HG03354 (cell line): ENCODE data around the gene MVB12B.
A peak's percentile ranks its signal among the peaks of the same experiment; 100 is the strongest.

Experiments
- ATAC-seq: cut with Tn5 transposase; IDR thresholded peaks from one replicate; pipeline ENCODE4 v1.9.1; 2021; ENCODE audit warnings: mild to moderate bottlenecking; ENCODE audit not compliant: unreplicated experiment, poor library complexity, severe bottlenecking

The MVB12B gene

DNA sequence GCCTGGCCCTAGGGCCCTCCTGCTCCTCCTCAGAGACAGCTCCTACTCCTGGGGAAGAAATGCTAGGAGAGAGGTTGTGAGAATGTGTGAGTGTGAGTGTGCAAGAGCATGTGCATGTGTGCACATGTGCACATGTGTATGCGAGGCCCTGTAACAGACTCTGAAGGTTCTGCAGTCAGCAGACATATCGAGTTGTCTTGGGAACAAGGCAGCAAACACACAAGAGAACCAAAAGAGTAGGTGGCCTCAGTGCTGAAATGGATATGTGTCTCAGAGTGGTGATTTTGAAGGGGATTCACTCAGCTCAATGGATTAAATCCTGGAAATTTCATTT, 50.5 kb downstream of the MVB12B start:
- no peak for ATAC-seq

DNA sequence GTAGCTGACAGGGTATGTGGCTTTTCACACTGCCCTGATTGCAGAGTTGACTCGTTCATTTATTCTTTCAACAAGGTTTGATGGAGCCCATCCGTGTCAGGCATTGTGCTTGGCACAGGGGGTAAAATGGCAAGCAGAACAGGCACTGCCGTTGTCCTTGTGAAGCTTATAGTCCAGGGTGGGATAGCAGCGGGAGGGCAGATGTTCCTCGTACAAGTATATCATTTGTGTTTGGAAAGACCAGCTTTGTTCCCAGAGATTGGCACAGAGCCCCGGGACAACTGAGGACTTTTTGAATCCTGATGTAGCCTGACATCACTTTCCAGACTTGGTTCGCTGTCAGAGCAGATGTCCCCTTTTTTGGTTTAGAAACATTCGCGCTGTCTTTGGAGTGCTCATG, 50.9 kb downstream of the MVB12B start:
- ATAC-seq: no peak

DNA sequence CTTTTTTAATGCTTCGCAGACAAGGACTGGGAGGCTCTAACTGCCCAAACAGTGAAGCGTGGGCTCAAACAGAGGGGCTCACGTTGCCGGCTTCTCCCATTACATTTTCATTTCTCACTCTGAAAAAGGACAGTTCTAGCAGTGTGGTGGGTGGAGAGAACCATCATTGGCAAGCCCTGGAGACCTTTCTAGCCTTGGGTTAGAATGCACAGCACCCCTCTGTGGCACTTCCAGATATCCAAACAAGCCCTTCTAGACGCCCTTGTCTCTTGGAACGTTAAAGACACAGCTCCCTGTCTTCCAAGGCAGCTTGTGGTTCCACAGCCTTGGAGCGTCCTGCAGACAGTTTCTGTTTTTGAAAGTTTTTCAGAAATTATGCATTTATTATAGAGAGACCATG, 52.1 kb downstream of the MVB12B start:
- no peak for ATAC-seq

DNA sequence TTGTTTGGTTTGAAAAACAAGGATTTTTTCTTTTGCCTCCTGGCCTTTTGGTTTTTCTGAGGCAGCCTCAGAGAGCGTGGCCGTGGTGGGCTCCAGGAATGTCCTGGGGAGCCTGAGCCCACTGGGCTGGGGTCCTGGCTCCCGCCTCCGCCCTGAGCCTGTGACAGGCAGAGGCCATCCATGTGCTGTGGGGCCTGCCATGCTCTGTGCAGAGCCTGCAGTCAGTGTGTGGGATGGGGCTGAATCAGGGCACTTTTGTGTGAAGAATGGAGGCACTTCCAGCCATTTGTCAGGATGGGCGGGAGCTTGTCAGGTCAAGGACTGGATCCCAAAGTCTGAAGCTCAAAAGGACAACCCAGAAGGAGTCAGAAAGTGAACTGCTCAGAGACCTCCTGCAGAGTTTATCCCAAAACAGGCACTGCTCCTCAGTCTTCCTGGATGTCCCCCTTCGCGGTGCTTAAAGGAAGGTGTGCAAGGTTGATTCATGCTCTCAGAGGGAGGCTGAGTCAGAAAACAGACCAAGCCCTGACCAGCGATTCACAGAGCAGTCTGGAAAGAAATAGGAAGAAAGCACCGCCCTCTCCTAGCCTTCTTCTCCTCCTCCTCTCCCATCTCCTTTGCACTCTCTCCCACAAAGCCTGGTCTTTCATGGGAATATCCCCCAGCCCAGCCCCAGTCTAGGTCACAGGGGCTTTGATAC, 53.2 kb downstream of the MVB12B start:
- ATAC-seq: no peak

DNA sequence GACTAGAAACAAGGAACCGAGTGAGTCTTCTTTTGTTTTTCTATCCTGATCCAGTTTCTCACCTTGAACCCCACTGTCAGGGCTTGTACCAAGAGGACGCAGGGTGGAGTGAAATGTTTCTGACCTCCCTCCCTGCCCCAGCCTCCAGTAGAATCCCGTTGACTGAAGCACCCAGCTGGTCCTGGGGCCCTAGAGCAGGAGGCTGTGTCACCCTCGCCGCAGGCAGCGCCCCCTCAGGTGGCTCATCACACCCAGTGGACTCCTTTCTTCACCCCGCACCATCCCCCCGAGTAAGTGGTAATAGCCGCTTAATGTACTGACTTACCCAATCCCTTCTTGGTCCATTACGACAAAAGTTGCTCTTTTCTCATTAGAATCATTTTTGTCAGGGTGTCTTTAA, 53.8 kb downstream of the MVB12B start:
- no peak for ATAC-seq

DNA sequence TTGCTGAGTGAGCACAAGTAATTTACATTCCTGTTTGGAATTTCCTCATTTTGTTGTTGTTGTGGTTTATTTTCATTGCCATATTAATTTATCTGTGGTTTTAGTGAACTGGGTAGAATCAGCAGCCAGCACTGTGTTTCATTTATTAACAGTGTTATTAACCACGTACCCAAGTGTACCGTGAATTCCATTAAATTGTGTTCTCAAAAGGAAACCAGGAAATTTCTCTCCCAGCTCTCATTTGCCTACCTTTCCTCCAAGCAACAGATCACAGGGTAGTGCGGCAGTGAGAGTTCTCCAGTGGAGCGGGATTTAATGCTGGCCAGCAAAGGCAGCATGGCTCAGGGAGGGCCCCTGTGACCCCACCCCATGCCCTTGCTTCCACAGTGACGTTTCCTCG, 54.6 kb downstream of the MVB12B start:
- no peak for ATAC-seq

DNA sequence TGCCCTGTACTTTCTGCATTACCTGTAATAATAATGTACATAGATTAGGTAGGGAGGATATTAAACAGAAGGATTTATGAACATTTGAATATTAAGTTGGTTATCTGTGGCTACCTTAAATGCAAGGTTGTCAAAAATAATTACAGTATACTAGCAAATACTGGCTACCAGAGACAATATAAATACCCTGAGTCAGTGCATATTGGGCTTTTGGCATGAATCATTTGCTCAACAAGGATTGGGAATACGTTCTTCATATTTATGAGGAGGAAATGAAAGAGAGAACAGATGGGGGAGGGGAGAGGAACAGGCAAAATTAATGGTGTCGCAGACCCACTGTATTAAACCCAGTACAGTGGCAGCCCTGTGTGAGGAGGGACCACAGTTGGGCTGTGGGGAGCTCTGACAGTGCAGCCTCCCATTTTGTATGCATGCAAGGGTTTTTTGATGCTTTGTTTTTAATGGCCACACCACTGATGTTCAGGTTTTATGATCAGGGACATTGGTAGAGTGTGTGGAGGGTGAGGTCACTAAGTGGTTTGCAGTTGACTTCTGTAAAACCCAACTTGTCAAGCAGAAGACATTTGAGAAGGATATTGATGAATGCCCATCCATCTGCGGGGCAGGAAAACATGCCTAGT, 56.9 kb downstream of the MVB12B start:
- ATAC-seq: no peak

DNA sequence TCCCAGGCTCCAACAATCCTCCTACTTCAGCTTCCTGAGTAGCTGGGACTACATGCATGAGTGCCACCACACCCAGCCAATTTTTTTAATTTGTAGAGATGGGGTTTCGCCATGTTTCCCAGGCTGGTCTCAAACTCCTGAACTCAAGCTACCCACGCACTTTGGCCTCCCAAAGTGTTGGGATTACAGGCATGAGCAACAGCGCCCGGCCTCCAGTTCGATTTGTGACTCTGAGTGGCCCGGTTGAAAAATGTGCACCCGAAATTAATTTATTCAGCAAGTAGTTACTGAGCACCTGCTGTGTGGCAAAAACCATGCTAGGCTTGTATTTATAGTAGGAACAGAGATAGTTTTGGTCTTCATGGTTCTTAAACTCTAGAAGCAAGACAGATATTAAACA, 58.3 kb downstream of the MVB12B start:
- no peak for ATAC-seq

DNA sequence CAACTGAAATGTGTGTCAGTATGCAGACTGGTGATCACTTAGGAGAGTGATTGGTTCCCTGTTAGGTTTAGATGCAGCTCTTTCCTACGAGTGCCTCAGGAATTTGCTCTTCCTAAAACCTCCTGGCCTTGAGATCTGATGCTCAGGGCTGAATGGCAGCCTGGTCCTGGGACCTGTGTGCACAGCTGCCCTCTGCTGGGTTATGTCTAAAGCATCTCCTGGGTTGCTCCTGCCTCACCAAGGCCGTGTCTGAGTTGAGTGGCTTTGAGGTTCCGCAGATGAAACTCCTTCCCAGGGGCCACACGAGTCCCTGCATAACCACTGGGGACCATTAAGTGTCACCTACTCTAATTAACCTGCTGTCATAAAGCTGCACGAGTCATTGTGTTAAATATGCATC, 59.5 kb downstream of the MVB12B start:
- ATAC-seq: no peak

DNA sequence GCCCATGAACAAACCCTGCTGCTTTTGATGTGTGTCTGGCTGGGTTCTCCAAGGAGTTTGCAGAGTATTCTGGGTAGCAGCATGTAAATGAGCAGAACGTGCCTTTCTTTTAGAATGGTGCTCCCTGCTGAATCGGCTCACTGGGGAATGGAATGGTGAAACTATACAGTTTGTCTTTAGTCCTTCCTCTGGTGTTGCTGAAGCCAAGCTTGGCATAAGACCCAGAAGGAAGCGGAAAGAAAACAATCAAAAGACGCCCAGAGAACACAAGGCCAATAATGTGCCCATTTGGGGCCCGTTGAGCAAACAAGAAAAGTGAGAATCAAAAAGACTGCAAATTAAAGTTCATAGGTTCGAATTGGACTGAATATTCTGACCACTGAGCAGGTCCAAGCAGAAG, 60.1 kb downstream of the MVB12B start:
- no peak for ATAC-seq

DNA sequence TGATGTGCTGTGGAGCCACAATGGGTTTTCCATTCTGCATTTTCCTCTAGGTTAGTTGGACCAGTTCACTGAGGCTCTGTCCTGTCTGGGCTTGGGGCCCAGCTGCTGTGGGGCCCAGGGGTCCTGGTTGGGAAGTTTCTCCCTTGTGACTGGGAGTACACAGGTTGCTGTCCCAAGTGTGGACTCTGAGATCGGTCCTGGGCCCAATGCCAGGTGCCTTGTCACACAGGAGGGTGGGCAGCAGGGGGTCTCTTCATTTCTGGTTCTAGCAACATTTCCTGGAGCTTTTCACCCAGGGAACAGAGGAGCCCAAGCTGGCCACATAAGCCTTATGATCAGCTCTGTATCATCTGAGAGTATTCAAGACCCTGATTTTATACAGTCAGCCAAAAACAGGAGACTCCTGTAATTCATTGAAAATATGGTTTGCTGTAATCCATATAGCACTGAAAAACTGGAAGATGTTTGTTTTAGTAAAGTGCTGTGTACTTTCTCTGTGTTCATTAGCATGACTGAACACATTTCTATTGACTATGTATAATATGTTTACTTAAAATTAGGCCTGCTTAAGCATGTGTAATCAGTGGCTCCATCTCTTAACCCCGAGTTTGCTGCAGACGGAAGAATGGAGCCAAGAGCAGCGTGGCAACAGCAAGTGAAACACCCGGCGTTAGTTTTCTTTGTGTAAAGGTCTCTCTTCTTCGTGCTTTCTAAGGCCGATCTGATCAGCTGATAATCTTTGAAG, 62.5 kb downstream of the MVB12B start:
- ATAC-seq: no peak

DNA sequence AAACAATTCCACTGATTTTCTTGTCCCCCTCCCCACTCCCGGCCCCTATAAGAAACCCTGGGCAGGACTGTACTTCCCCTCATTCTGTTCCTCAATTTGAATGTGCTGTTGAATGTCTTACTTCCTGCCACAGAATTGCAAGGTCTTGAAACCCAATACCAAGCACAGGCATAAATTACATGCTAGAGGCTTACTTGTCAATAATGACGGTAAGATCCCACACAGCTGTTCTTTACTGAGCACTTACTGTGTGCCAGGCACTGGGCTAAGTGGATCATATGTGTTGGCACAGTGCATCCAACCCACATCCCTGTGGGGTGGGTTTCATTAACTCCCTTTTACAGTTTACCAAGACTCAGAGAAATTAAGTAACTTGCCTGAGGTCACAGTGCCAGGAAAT, 63.4 kb downstream of the MVB12B start:
- ATAC-seq: no peak

DNA sequence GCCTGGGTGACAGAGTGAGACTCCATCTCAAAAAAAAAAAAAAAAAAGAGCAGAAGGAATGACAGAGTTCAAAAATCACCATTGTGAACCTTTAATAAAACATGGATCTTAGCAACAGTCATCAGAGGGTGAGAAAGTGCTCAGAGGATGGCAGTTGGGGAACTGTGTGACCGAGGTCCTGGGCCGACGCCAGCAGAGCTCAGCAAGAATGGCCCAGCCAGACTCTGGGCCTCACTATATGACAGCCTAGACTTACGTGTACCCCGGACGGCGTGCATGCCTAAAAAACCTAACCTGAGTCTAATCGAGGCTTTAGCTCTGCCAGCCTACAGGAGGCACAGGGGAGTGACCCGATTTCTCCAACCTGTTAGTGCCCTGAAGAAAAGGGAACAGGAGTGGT, 64.3 kb downstream of the MVB12B start:
- no peak for ATAC-seq

DNA sequence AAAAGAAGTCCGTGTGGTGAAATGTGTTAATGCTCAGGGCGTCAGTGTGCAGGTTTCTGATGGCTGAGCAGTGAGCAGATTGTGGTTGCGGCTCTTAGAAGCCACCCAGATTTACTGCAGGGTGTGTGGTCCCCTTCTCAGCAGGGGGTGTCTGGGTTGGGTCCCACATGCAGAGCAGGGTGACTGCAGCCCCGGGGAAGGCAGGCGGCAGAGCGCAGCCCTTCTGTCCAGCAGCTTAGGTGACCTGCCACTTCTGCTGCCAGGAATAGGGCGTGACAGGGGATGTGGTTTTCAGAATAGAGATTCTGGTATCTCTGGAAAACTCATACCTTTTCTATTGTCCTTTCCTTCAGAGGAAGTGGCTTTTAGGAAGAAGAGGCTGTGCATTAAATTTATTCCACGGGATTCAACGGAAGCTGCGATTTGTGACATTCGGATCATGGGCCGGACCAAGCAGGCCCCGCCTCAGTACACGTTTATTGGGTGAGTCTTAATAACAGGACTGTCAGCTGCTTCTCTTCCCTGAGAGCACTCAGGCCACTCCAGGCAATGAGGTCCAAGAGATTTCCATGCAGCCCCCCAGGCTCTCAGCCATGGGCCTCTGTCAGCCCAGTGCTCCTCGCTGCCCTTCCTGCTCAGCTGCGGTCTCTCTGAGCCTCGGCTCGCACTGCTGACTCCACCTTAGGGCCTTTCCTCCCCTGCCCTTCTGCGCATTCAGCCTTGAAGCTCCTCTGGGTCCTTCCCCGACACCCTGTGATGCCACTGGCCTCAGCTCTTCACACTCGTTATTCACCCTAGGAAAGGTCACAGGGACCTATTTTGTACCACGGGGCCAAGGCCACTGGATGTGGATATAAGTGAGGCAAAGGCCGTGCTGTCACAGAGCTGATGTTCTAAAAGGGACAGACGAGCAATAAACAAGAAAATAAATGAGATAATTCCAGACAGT, 65.4 kb downstream of the MVB12B start:
- ATAC-seq: no peak

DNA sequence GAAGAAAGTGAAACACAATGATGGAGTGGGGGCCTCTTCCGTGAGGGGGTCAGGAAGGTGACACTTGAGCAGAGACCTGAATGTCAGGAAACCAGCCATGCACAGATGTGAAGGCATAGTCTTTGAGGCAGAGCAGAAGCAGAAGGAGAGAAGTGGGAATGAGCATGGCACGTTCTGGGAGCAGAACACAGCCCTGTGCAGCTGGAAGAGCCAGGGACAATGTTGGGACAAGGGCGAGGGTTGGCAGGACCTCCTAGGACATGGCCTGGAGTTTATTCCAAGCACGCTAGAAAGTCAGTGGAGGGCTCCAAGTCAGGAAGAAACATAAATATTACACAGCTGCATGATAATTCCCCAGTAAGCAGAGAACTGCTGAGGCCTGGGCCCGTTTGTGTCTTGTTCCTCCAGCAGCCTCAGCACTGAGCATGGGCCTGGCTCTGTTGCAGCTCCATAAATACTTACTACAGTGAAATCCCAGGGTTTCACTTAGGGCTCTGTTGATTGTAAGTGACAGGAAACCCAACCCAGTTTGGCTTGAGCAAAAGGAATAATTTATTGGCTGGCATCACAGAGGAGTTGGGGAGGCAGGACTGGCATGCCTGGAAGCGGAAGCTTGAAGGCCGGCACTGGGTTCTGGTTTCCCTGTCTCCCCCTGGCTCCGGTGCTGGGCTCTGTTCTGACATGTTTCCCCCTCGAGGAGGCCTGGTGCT, 66.2 kb downstream of the MVB12B start:
- ATAC-seq: no peak

DNA sequence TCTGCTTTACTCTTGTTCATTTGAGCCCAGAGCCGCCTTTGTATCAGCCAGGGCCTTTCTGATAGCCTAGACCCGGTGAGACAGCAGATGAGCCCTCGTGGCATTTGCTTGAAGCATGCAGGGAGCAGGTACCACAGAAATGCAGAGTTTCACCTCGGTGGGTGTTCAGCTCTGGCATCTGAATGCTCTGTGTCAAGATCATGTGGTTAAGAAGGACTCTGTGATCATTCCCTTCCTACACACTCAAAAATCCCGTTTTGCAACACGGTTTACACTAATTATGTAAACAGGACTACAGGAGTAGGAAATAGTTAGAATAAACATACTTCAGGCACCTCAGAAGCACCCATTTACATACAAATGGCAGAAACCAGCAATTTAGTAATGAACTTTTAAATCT, 67.2 kb downstream of the MVB12B start:
- no peak for ATAC-seq

DNA sequence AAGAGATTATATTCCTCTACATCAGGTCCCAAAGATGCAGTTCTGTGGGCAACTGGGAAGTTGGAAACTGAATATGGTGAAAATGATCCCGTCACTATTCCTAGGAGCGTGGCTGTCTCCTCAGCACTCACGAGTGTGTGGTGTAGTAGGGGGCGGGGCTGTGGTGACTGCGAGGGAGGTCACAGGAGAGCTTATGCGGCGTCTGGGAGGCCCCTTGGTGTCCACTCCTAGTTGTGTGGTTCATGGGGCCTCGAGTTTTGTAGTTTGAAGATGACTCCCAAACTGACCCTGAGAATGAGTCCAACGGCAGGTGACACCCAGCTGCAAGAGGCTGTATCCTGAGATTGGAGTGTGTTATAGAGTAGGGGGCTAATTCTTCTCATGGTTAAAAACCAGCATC, 68.2 kb downstream of the MVB12B start:
- ATAC-seq: no peak

DNA sequence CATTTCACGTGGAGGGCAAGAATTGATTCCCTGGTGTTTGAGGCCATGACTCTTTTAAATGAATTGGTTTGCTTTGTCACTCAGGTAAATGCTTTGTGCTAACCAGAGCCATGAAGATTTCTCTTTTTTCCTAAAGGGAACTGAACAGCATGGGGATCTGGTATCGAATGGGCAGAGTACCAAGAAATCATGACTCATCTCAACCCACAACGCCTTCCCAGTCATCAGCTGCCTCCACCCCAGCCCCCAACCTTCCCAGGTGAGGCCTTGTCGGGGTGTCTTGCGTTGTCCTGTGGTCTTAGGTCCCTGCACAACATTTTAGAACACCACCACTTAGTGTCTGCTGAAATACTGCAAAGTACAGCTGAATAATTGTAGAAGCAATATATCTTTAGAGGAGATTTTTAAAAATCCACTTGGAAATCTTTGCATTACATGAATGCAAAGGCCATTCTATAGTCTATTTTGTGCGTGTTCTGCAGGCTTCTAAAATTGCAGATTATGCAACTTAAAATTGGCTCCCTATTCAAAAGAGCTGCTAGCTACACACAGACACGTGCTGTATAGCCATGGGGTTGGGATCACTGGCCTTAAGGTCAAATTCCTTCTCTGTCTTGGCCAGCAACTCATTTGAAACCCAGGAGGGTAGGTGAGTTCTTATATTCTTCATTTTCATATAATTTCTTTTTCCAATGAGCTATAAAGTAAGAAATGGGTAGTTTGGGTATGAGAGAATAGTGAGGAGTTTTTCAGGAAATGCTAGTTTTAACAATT, 69.0 kb downstream of the MVB12B start:
- ATAC-seq: no peak

DNA sequence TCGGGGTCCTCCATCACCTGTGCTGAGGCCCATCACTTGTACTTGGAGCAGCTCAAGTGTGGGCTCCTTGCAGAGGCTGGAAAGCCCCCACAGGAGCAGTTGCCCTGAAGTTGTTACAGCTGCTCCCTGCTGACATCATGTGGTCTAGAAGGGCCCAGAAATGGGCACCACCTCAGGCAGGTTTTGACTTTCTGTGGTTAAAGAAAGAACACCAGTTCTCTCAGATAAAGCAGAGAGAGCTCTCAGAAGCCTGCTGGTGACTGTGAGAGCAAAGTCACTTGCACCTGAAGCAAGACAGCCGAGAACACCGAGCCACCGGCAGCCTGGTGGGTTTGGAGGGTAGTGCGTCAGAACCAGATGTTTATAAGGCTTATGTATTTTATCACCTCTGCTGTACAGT, 70.4 kb downstream of the MVB12B start:
- peak; percentile 93 for ATAC-seq
